Hematopoietic multipotent progenitor cell treated with erythropoietin and hydrocortisone succinate and interleukin-3 and kit ligand, for 17 days (in vitro differentiated cells): ENCODE measurements around the gene IL21.
"Not testable (repeated sequence)": the region's sequence is repeated elsewhere in the genome, so short reads cannot be mapped to it uniquely, and the experiment has no call there.

Source experiments
- DNase-seq: peaks from one replicate; pipeline ENCODE4 v3.0.0-alpha.2; 2015; ENCODE audit warnings: low spot score

The IL21 gene

GRCh38 chr4:122577808-122578781 is 42.8 kb downstream of the IL21 start:
- no peak for DNase-seq

- DNase-seq, result no peak
These were observed 43.7 kb downstream of the IL21 start for GRCh38 chr4:122577189-122577553.

GRCh38 chr4:122576261-122577188 is 44.3 kb downstream of the IL21 start:
- peak; percentile 8 for DNase-seq

- DNase-seq, result not testable (repeated sequence)
These were observed 46.5 kb downstream of the IL21 start for GRCh38 chr4:122574347-122574746.

GRCh38 chr4:122562449-122562848 is 58.4 kb downstream of the IL21 start:
- DNase-seq, result no peak
